ENCODE data around the gene ARPP21.

Gene ARPP21

DNA sequence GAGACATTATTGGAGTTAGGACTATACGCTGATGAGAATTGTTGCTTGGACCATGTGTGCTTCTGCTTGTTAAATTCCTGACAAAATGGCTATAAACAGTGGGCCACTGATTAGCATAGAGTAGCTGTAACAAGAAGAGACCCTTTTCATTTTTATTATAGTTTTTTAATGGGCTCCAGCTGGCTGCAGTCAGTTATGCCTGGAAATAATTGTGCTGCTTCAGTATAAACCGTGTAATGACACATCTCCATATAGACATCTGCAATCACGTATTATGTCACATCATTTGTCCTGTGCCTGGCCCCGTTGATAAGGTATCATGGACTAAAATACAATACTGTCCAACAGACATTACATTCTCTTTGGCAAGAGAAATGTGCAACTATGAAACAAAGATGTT lies 50.9 kb downstream of the ARPP21 start:
- in situ Hi-C loops (cut with MboI; ENCODE audit: low sequenced_read_pairs, unreplicated experiment): no loop called here
- TF ChIP-seq, protein P1, sequence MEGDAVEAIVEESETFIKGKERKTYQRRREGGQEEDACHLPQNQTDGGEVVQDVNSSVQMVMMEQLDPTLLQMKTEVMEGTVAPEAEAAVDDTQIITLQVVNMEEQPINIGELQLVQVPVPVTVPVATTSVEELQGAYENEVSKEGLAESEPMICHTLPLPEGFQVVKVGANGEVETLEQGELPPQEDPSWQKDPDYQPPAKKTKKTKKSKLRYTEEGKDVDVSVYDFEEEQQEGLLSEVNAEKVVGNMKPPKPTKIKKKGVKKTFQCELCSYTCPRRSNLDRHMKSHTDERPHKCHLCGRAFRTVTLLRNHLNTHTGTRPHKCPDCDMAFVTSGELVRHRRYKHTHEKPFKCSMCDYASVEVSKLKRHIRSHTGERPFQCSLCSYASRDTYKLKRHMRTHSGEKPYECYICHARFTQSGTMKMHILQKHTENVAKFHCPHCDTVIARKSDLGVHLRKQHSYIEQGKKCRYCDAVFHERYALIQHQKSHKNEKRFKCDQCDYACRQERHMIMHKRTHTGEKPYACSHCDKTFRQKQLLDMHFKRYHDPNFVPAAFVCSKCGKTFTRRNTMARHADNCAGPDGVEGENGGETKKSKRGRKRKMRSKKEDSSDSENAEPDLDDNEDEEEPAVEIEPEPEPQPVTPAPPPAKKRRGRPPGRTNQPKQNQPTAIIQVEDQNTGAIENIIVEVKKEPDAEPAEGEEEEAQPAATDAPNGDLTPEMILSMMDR (IDR thresholded peaks at IDR 0.05; ENCODE audit: borderline replicate concordance, control extremely low read depth, extremely low read depth, insufficient read depth, missing control alignments): no peak
- no peak for DNase-seq (ENCODE audit: low spot score)

GRCh38 chr3:35705904-35706303 lies 66.6 kb downstream of the ARPP21 start:
- DNase-seq (ENCODE audit: low spot score): no peak
- in situ Hi-C loops (cut with MboI; ENCODE audit: low sequenced_read_pairs, unreplicated experiment): no loop called here
- TF ChIP-seq, protein P1 (IDR thresholded peaks at IDR 0.05; ENCODE audit: borderline replicate concordance, control extremely low read depth, extremely low read depth, insufficient read depth, missing control alignments): no peak

DNA sequence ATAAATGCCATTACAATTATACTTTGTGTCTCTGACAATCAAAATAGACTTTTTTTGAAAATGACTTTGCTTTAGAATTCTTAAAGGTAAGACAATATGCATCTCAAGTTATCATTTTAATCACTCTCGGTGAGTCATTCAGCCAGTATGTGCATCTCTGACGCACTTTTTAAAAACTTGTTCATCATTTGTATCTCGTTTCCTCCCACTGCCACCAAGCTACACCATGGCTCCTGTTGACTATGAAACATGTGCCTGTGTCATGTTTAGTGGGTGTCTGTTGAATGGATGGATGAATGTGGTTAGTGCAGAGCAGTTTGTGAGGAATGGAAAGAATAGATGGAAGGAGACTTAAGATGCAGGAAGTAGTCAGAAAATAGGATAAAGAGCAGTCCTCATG lies 68.6 kb downstream of the ARPP21 start:
- no peak for DNase-seq (ENCODE audit: low spot score)
- in situ Hi-C loops (cut with MboI; ENCODE audit: low sequenced_read_pairs, unreplicated experiment): no loop called here
- TF ChIP-seq, protein P1 (IDR thresholded peaks at IDR 0.05; ENCODE audit: borderline replicate concordance, control extremely low read depth, extremely low read depth, insufficient read depth, missing control alignments): no peak

- DNase-seq (ENCODE audit: low spot score): no peak
- TF ChIP-seq, protein P1 (IDR thresholded peaks at IDR 0.05; ENCODE audit: borderline replicate concordance, control extremely low read depth, extremely low read depth, insufficient read depth, missing control alignments): no peak
Measured at GRCh38 chr3:35708394-35709271, 69.3 kb downstream of the ARPP21 start.

DNA sequence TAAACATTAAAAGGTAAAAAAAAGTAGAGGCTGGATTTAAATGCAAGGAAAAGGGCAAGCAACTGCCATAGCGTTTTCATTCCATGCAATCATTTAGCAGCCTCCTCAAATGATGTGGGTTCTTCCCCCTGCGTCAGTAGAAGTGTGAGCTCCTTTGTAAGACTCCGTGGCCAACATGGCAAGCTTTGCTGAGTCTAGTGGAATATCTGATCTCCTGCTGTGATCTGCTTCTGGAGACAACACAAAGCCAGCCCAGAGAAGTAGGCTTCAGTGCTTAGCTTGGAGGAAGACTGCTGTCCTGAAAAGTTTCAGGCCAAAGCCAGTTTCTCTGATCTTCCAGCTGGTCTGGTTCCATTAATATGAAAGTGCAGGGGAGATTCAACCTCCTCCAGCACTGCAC lies 70.4 kb downstream of the ARPP21 start:
- TF ChIP-seq, protein P1 (IDR thresholded peaks at IDR 0.05; ENCODE audit: borderline replicate concordance, control extremely low read depth, extremely low read depth, insufficient read depth, missing control alignments): no peak
- in situ Hi-C loops (cut with MboI; ENCODE audit: low sequenced_read_pairs, unreplicated experiment): no loop called here
- DNase-seq (ENCODE audit: low spot score): no peak

More at GRCh38 chr3:35708394-35709271, 69.3 kb downstream of the ARPP21 start:
- in situ Hi-C loops (cut with MboI; ENCODE audit: low sequenced_read_pairs, unreplicated experiment): no loop called here

GRCh38 chr3:35710554-35710953 lies 71.2 kb downstream of the ARPP21 start:
- TF ChIP-seq, protein P1 (IDR thresholded peaks at IDR 0.05; ENCODE audit: borderline replicate concordance, control extremely low read depth, extremely low read depth, insufficient read depth, missing control alignments): no peak
- DNase-seq (ENCODE audit: low spot score): no peak
- in situ Hi-C loops (cut with MboI; ENCODE audit: low sequenced_read_pairs, unreplicated experiment): no loop called here

Measured in GM13976 (cell line).